Osteoblast (primary cell): ENCODE results near the gene INPP1. TPM values are rescaled to one million over a fixed set of nuclear protein-coding genes. Genes with fewer than 3 reads are reported as not detected.
"Not testable (repeated sequence)": the region's sequence is repeated elsewhere in the genome, so short reads cannot be mapped to it uniquely, and the experiment has no call there.

Source experiments
- DNase-seq: peaks from one replicate; pipeline ENCODE4 v3.0.0; 2011; ENCODE audit warnings: low spot score, mixed read lengths; ENCODE audit not compliant: insufficient read length; ENCODE audit errors: missing footprints
- H2AFZ ChIP-seq: 2 replicates; pipeline ENCODE4 v1.6.0; 2011; ENCODE audit warnings: mild to moderate bottlenecking, low read length
- H3K27ac ChIP-seq: 2 replicates; pipeline ENCODE4 v1.5.1; 2011; ENCODE audit warnings: mild to moderate bottlenecking, low read depth, low read length, moderate library complexity
- H3K27me3 ChIP-seq: 2 replicates; pipeline ENCODE4 v1.6.0; 2012; ENCODE audit warnings: mild to moderate bottlenecking, control low read depth, inconsistent platforms, low read length, moderate library complexity; ENCODE audit not compliant: insufficient read depth
- H3K36me3 ChIP-seq: 2 replicates; pipeline ENCODE4 v1.5.1; 2011; ENCODE audit warnings: mild to moderate bottlenecking, low read length, control low read depth, moderate library complexity; ENCODE audit not compliant: insufficient read depth
- H3K4me1 ChIP-seq: 2 replicates; pipeline ENCODE4 v1.5.1; 2011; ENCODE audit warnings: mild to moderate bottlenecking, low read length, control low read depth, moderate library complexity; ENCODE audit not compliant: insufficient read depth
- H3K4me2 ChIP-seq: 2 replicates; pipeline ENCODE4 v1.6.0; 2011; ENCODE audit warnings: mild to moderate bottlenecking, low read length; ENCODE audit not compliant: insufficient read depth
- H3K4me3 ChIP-seq: fragments of 200-600 bp; sonication (generic); 3 replicates; pipeline ENCODE4 v1.5.1; 2012; ENCODE audit warnings: mild to moderate bottlenecking, low read length, inconsistent platforms; ENCODE audit not compliant: insufficient read depth
- H3K79me2 ChIP-seq: 2 replicates; pipeline ENCODE4 v1.6.0; 2012; ENCODE audit warnings: mild to moderate bottlenecking, low read length, control low read depth, inconsistent platforms; ENCODE audit not compliant: insufficient read depth
- H3K9me3 ChIP-seq: 2 replicates; pipeline ENCODE4 v1.5.1; 2011; ENCODE audit warnings: low read depth, low read length, control low read depth
- H4K20me1 ChIP-seq: 2 replicates; pipeline ENCODE4 v1.6.0; 2012; ENCODE audit warnings: mild to moderate bottlenecking, low read length, control low read depth; ENCODE audit not compliant: insufficient read depth
- CTCF ChIP-seq: IDR thresholded peaks from 2 replicates; pipeline ENCODE4 v1.5.1; 2011; ENCODE audit warnings: mild to moderate bottlenecking, low read depth, low read length, moderate library complexity; ENCODE audit errors: extremely low read depth
- total RNA-seq: library from RNA; depleted of rRNA; stranded (reverse); fragments of >200 nt; gene quantifications from 2 replicates; pipeline ENCODE4 v1.2.3, GENCODE V29; 2012

Gene INPP1
- total RNA-seq, 1 donor = 11.6 TPM

DNA sequence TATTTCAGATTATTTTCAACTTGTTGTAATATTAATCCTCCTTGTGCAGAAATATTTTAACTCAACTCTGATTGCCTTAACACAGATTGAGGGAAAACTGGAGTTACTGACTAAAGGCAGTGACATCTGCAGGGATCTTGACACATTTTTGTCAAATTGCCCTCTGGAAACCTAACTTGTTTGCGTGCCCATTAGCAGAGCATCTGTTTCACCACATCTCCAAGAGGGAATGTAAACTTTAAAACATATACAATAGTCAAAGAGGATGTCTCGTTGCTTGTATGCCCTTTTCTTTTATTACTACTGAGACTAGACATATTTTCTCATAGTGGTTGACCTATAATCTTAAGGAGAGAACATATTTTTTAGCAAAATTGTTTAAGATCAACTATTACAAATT lies 14.2 kb downstream of the INPP1 start:
- Histone ChIP-seq H3K27me3 (no peaks in the 10 kb centered on the region), H3K79me2 (peaks cover 31% of the 10 kb centered on the region), H2AFZ (no peak overlapping the region), H3K9me3 (no peaks in the 10 kb centered on the region), H3K4me1 (peaks cover 10% of the 10 kb centered on the region), H4K20me1 (no peaks in the 10 kb centered on the region), H3K36me3 (no peaks in the 10 kb centered on the region), H3K4me2 (no peak overlapping the region), H3K27ac (no peak overlapping the region), H3K4me3 (no peak overlapping the region)
- no peak for TF ChIP-seq CTCF
- no peak for DNase-seq

DNA sequence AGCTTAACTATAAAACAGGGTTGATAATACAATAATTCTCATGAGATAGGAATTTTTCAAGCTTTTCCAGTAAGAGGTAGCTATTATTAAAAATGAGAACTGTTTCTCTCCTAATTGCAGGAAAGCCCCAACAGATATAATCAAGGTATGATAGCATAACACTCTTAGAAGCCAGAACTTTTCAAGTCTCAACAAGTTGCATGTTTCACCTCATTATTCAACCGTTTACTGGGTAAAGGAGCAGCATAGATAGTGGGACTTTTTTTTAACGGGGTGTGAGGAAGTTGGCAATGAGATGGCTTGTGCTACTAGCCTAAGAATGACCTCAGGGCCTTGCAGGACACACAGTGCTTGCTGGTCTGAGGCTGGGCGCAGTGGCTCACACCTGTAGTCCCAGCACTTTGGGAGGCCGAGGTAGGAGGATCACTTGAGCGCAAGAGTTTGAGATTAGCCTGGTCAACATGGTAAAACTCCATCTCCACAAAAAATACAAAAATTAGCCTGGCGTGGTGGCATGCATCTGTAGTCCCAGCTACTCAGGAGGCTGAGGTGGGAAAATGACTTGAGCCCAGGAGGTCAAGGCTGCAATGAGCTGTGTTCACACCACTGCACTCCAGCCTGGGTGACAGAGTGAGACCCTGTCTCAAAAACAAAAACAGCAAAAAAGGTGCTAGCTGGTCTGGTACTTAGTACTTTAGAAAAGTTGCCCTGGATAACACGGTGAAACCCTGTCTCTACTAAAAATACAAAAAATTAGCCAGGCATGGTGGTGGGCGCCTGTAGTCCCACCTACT lies 15.5 kb downstream of the INPP1 start:
- not testable (repeated sequence) for H2AFZ ChIP-seq, H3K4me2 ChIP-seq

GRCh38 chr2:190360561-190360960 lies 17.2 kb downstream of the INPP1 start:
- Histone ChIP-seq H3K4me3 (no peak overlapping the region), H3K4me2 (no peak overlapping the region), H4K20me1 (no peaks in the 10 kb centered on the region), H3K9me3 (no peaks in the 10 kb centered on the region), H3K36me3 (no peaks in the 10 kb centered on the region), H3K79me2 (peaks cover 11% of the 10 kb centered on the region), H2AFZ (no peak overlapping the region), H3K27me3 (no peaks in the 10 kb centered on the region), H3K4me1 (peaks cover 10% of the 10 kb centered on the region), H3K27ac (peak overlapping the region; percentile 53)
- DNase-seq = no peak
- TF ChIP-seq CTCF = no peak

More for the DNA sequence above, 15.5 kb downstream of the INPP1 start:
- H3K27me3 ChIP-seq, H3K36me3 ChIP-seq, DNase-seq, H4K20me1 ChIP-seq, H3K4me3 ChIP-seq, H3K9me3 ChIP-seq, H3K27ac ChIP-seq: not testable (repeated sequence)
- Histone ChIP-seq H3K4me1 (peaks cover 10% of the 10 kb centered on the region), H3K79me2 (peaks cover 25% of the 10 kb centered on the region)

- Histone ChIP-seq H4K20me1 (no peaks in the 10 kb centered on the region), H3K27ac (no peak overlapping the region), H3K4me1 (peaks cover 10% of the 10 kb centered on the region), H3K79me2 (peaks cover 10% of the 10 kb centered on the region), H3K36me3 (no peaks in the 10 kb centered on the region), H3K27me3 (no peaks in the 10 kb centered on the region), H3K4me2 (no peak overlapping the region), H3K9me3 (no peaks in the 10 kb centered on the region), H2AFZ (no peak overlapping the region), H3K4me3 (no peak overlapping the region)
- TF ChIP-seq CTCF = no peak
- no peak for DNase-seq
Measured at GRCh38 chr2:190360965-190361364, 17.6 kb downstream of the INPP1 start.
